ENCODE results near the gene LRRC34. TPM values are rescaled to one million over a fixed set of nuclear protein-coding genes. Genes with fewer than 3 reads are reported as not detected.

Gene LRRC34
- total and polyA plus RNA-seq, 9 of the 15 experiments (the other 6 are each of a cell fraction or from before 2014, with no cell fraction given) = 0.17 to 0.30 TPM; not detected in 7

- no peak for TF ChIP-seq GTF3C2 (IDR thresholded peaks at IDR 0.05; ENCODE audit: borderline replicate concordance, extremely low read depth, insufficient read length)
- no peak; the same call in 1 of the 2 replicates for TF ChIP-seq KLF16 (IDR thresholded peaks at IDR 0.05)
- peak in 1 of 2 experiments; percentile 47; a peak in 2 of 3 replicates for TF ChIP-seq CBX3 (IDR thresholded peaks at IDR 0.05; ENCODE audit: borderline replicate concordance in 1 of 2, low read length in 2 of 2)
- no peak for TF ChIP-seq HDAC6 (IDR thresholded peaks at IDR 0.05; ENCODE audit: low read depth, low read length)
- peak; percentile 72 for TF ChIP-seq NFYB (IDR thresholded peaks at IDR 0.05; ENCODE audit: extremely low read depth, insufficient read length)
- TF ChIP-seq ZNF511 (CRISPR knock-in tag; IDR thresholded peaks at IDR 0.05) = no peak
- TF ChIP-seq ZNF165 (CRISPR knock-in tag; IDR thresholded peaks at IDR 0.05; ENCODE audit: borderline replicate concordance) = no peak
- no peak for TF ChIP-seq RBM39 (optimal IDR thresholded peaks at IDR 0.05; ENCODE audit: low read depth, low read length)
- TF ChIP-seq PYGO2 (tag; IDR thresholded peaks at IDR 0.05) = no peak
- no peak for TF ChIP-seq ZNF41 (CRISPR knock-in tag; conservative IDR thresholded peaks at IDR 0.05)
- TF ChIP-seq ZEB2 (IDR thresholded peaks at IDR 0.05) = no peak
- no peak for TF ChIP-seq FUS (optimal IDR thresholded peaks at IDR 0.05; ENCODE audit: low read depth, low read length)
- TF ChIP-seq ZNF232 (CRISPR knock-in tag; IDR thresholded peaks at IDR 0.05) = no peak
- TF ChIP-seq ZMIZ1 (IDR thresholded peaks at IDR 0.05; ENCODE audit: low read depth in 2 of 2, low read length in 2 of 2) = peak in 1 of 2 experiments; percentile 47; a peak in 1 of 4 replicates
- TF ChIP-seq XRCC3 (IDR thresholded peaks at IDR 0.05) = no peak
- TF ChIP-seq MTF1 (CRISPR knock-in tag; IDR thresholded peaks at IDR 0.05; ENCODE audit: borderline replicate concordance) = no peak
- TF ChIP-seq POLR2AphosphoS2 (IDR thresholded peaks at IDR 0.05; ENCODE audit: low read length) = no peak
- TF ChIP-seq ZBTB8A (IDR thresholded peaks at IDR 0.05; ENCODE audit: partially characterized antibody) = no peak
- TF ChIP-seq SMARCE1 (IDR thresholded peaks at IDR 0.05) = no peak
- peak; percentile 88 for TF ChIP-seq HNRNPLL (IDR thresholded peaks at IDR 0.05; ENCODE audit: low read depth, low read length, poor library complexity, severe bottlenecking)
Observed at GRCh38 chr3:169764882-169765612, 47.7 kb downstream of the LRRC34 start, which contains the start of gene TERC (continued).
